NCI-H2227 treated with DMSO at 0.1 percent for 48 hours (cell line): Measurements from ENCODE around the gene CFI.

Source experiments
- DNase-seq: peaks from one replicate; lab custom pipeline; 2025; lab: John Stamatoyannopoulos, UW

Gene CFI

GRCh38 chr4:109730619-109731545, 70.9 kb downstream of the CFI start:
- no peak for DNase-seq

GRCh38 chr4:109729718-109730618, 71.8 kb downstream of the CFI start, which contains the start of gene PLA2G12A:
Gene PLA2G12A (minus strand): TSS chr4:109730070. CDS start chr4:109729809, 261 bp downstream.
- DNase-seq = peak; percentile 67

GRCh38 chr4:109729117-109729717, 72.6 kb downstream of the CFI start:
- DNase-seq = no peak

DNA sequence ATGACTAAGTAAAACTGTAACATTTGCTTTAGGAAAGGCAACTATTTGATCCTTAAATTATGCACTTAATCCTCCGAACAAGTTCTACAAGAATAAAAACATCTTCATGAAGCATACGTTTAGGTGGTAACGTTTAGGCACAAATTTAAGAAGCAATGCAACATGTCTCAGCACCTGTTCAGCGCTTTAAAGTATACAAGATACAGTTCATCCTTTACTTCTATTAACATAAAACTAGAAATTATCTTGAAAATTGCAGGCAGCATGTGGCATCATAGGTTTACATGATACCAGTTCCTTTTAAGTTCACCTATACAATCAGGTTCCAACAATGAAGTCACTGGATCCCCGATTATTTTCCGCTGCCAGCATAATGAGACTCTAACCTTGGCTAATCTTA, 73.4 kb downstream of the CFI start:
- DNase-seq = peak; percentile 5

DNA sequence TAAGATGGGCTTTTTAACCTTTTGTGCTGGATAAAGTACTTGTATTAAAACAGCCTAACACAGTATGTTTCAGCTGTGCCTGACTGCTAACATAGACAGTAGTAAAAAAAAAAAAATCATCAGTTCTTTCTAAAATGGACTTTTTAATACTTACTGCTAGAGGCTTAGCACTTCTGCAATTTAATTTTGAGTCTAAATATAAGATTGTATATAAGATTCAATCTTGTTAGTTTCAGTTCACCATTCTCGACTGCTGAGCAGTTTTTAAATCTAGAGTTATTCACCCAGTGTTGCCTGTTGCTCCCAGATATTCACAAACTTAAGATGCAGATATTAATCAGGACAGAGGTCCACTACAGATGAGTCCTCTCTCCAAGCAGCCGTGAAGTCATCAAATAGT, 78.7 kb downstream of the CFI start:
- no peak for DNase-seq

- DNase-seq = no peak
These were observed 79.4 kb downstream of the CFI start for GRCh38 chr4:109722357-109722756.

GRCh38 chr4:109721033-109721432, 80.8 kb downstream of the CFI start:
- DNase-seq = no peak

DNA sequence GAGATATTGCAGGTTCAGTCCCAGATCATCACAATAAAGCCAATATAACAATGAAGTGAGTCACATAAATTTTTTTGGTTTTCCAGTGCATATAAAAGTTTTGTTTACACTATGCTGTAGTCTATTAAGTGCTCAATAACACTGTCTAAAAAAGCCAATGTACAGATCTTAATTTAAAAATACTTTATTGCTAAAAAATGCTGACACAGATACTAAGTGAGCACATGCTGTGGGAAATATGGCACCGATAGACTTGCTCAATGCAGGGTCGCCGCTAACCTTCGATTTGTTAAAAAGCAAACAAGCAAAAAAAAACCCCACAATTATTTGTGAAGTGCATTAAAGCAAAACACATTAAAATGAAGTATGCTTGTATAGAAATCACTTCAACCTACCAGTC, 82.2 kb downstream of the CFI start:
- no peak for DNase-seq

DNA sequence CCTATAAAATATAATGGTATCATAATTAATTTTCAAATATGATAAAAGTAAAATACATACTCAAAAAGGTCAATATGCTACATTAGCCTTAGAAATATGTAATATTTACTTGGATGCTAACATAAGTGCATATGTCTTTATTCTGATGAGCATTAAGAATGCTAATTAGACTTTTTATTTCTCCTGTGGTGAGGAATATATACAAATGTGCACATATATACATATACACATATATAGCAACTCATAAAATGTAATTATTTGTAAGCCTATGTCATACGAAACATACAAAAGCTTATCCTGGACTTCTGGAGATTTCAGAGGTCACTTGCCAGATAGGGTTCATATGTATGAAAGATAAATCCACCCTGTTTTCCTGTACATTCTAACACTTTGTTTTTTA, 83.0 kb downstream of the CFI start:
- no peak for DNase-seq

- DNase-seq = no peak
These were observed 88.3 kb downstream of the CFI start for GRCh38 chr4:109713500-109713899.

GRCh38 chr4:109708990-109709389, 92.8 kb downstream of the CFI start:
- DNase-seq = no peak

DNA sequence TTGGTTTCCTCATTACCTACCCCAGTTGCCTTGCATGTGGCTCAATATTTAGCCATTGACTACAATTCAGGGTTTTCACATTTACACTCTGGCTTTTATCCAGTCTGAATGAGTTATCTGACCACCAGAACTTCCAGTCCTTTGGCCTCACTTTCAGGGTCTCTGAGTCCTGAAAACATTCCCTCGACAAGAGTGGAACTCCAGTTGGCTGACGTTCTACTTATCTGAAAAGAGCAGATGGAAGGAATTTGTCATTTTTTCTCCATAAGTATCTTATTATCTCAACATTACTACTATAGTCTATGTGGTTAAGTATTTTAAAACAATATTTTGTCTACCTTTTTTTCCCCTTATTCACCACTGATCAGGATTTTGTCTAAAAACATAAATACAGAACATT, 93.4 kb downstream of the CFI start:
- no peak for DNase-seq

DNA sequence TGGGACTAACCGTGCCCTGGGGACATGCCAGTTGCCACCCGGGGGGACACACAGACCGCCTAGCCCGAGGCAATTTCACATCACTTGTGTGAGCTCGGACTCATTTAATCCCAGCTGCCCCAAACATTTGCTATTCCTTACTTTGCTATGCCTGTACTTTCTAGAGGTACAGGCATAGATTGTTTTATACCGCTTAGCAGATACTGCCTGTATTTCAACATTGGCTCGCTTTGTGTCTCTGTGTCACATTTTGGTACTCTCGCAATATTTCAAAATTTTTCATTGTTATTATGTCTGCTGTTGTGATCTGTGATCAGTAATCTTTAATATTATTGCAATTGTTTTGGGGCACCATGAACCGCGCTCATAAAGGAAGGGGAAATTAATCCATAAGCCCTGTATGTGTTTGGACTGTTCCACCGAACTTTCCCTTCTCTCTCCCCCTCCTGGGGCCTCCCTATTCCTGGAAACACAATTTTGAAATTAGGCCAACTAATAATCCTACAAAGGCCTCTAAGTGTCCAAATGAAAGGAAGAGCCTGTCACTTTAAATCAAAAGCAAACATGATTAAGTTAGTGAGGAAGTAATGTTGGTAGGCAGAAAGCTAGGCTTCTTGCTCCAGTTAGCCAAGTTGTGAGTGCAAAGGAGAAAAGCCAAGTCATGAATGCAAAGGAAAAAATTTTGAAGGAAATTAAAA, 98.0 kb downstream of the CFI start:
- DNase-seq = no peak

DNA sequence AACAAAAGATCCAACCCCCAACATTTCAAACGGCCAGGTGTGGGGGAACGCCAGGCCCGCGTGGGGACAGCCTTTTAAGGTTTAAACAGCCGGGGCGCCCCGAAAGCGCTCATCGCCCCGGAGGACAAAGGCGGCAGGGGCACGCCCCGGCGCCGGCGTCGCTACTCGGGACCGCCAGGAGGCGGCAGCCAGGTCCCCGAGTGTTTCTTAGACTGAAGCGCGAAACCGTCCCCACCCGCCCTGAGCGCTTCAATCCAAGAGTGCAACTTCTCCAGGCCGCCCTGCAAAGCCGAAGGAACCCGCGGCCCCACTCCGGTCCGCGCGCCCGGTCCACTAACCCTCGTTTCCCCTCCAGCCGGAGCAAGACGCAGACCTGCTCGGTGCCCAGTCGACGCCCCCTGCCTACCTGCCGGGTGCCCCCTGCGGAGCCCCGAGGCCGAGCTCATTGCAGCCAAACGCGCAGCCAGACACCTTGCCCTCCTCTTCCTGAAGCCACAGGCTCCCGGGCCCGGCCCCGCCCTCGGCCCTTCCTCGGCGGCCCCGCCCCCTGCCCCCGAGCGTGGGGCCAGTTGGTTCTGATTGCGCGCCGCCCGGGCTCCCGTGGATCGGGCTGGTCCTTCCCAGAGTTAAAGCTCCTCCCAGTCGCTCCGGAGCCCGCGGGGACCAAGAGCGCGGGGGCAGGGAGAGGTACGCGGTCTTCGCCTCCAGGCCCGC, 98.7 kb downstream of the CFI start, which contains the start of gene CASP6:
Gene CASP6 (minus strand): TSS at position 496 of the 714 bp plus-strand sequence. CDS start 50 bp downstream, at position 446.
- peak; percentile 75 for DNase-seq

GRCh38 chr4:109701566-109702410, 100.0 kb downstream of the CFI start:
- no peak for DNase-seq

GRCh38 chr4:109699553-109700225, 102.1 kb downstream of the CFI start:
- no peak for DNase-seq

DNA sequence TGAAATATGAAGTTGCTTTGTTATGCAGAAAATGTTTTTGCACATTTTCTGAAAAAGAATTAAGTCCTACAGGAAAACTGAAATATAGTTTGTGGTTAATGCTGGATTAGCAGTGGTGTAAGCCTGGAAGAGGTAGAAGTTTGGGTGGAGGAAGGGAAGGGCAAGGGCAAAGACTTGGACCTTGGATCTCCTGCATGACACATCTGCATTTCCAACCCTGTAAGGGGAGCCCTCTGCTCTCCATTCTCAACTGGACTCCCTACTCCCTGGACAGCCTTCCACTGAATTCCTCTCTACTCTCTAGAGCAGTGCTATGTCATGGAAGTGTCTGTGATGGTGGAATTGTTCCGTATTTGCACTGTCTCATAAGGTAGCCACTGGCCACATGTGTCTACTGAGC, 103.1 kb downstream of the CFI start:
- no peak for DNase-seq

- no peak for DNase-seq
These were observed 110.3 kb downstream of the CFI start for GRCh38 chr4:109691411-109691920.
